Sciatic nerve (tissue), 2 donors: ENCODE results near the gene ATRX. TPM values are rescaled to one million over a fixed set of nuclear protein-coding genes. Genes with fewer than 3 reads are reported as not detected.
"Not testable (repeated sequence)": the region's sequence is repeated elsewhere in the genome, so short reads cannot be mapped to it uniquely, and the experiment has no call there.

Source experiments
- ATAC-seq: fragments of 200-7000 bp; cut with Tn5 transposase; one replicate; pipeline ENCODE4 v1.9.1; 2020; ENCODE audit warnings: mild to moderate bottlenecking, moderate library complexity
- DNase-seq: peaks from one replicate; pipeline ENCODE4 v3.0.0-alpha.2; 2020; ENCODE audit warnings: low spot score
- intact Hi-C: fragments of 100-400 bp; cut with DNase I; formaldehyde crosslinking; loops from one replicate; pipeline ENCODE4 v1.14.2; 2022
- total RNA-seq: library from RNA; stranded (reverse); fragmentation: NEBNext Ultra II Directional; extraction: Animal tissue kit (Norgen Biotek cat#: 25700); gene quantifications from one replicate; pipeline ENCODE4 v1.2.1, GENCODE V29; 2021
- donor health status: DM: no; HTN: no; CAD: no.
- donor health status: DM: no; HTN: no; CAD: no.

ATRX gene
- total RNA-seq, 1 donor from 2014 or later: 141 TPM

GRCh38 chrX:77638397-77638796 lies 147.6 kb downstream of the ATRX start:
- ATAC-seq (no peak), DNase-seq (no peak)
- intact Hi-C loops: no loop called here

- no peak for DNase-seq
These were observed 150.6 kb downstream of the ATRX start for GRCh38 chrX:77635373-77635772.

GRCh38 chrX:77628294-77629025 lies 157.6 kb downstream of the ATRX start:
- ATAC-seq (no peak), DNase-seq (no peak)
- intact Hi-C loops: no loop called here

More at GRCh38 chrX:77635373-77635772, 150.6 kb downstream of the ATRX start:
- intact Hi-C loops: no loop called here
- no peak for ATAC-seq

- intact Hi-C loops: no loop called here
- ATAC-seq (no peak), DNase-seq (no peak)
These were observed 163.3 kb downstream of the ATRX start for GRCh38 chrX:77622672-77623071.

- ATAC-seq: no peak
- intact Hi-C loops: no loop called here
These were observed 163.8 kb downstream of the ATRX start for GRCh38 chrX:77622233-77622632.

GRCh38 chrX:77621453-77621852 lies 164.6 kb downstream of the ATRX start:
- intact Hi-C loops, ATAC-seq, DNase-seq: not testable (repeated sequence)

More at GRCh38 chrX:77622233-77622632, 163.8 kb downstream of the ATRX start:
- DNase-seq: no peak

GRCh38 chrX:77617206-77617605 lies 168.8 kb downstream of the ATRX start:
- intact Hi-C loops: no loop called here
- ATAC-seq (no peak), DNase-seq (no peak)

- no peak for DNase-seq
- intact Hi-C loops: no loop called here
- ATAC-seq: no peak
These were observed 182.2 kb downstream of the ATRX start for GRCh38 chrX:77603635-77604336.

GRCh38 chrX:77597511-77597910 lies 188.5 kb downstream of the ATRX start:
- DNase-seq: no peak
- no peak for ATAC-seq
- intact Hi-C loops: no loop called here

GRCh38 chrX:77597090-77597489 lies 188.9 kb downstream of the ATRX start:
- ATAC-seq: no peak
- DNase-seq: no peak
- intact Hi-C loops: no loop called here

- no peak for DNase-seq
- intact Hi-C loops: no loop called here
- no peak for ATAC-seq
These were observed 190.2 kb downstream of the ATRX start for GRCh38 chrX:77595848-77596247.

GRCh38 chrX:77572322-77572721 lies 213.7 kb downstream of the ATRX start:
- no peak for DNase-seq
- no peak for ATAC-seq
- intact Hi-C loops: no loop called here

GRCh38 chrX:77565278-77565677 lies 220.7 kb downstream of the ATRX start:
- intact Hi-C loops: no loop called here
- DNase-seq: no peak
- no peak for ATAC-seq

GRCh38 chrX:77564823-77565222 lies 221.2 kb downstream of the ATRX start:
- intact Hi-C loops: no loop called here
- no peak for ATAC-seq

GRCh38 chrX:77561372-77561771 lies 224.6 kb downstream of the ATRX start:
- DNase-seq: no peak
- no peak for ATAC-seq
- intact Hi-C loops: no loop called here

More at GRCh38 chrX:77564823-77565222, 221.2 kb downstream of the ATRX start:
- DNase-seq: no peak

- intact Hi-C loops: no loop called here
- DNase-seq (no peak), ATAC-seq (no peak)
These were observed 229.7 kb downstream of the ATRX start for GRCh38 chrX:77556276-77556675.

GRCh38 chrX:77548751-77549150 lies 237.3 kb downstream of the ATRX start:
- no peak for DNase-seq
- intact Hi-C loops: no loop called here
- no peak for ATAC-seq

GRCh38 chrX:77539778-77540177 lies 246.2 kb downstream of the ATRX start:
- intact Hi-C loops, DNase-seq, ATAC-seq: not testable (repeated sequence)

- intact Hi-C loops, DNase-seq, ATAC-seq: not testable (repeated sequence)
These were observed 254.8 kb downstream of the ATRX start for GRCh38 chrX:77531261-77531660.

GRCh38 chrX:77528034-77528433 lies 258.0 kb downstream of the ATRX start:
- ATAC-seq (no peak), DNase-seq (no peak)
- intact Hi-C loops: no loop called here
